H1 (cell line): ENCODE results near the gene AQP6.

Source experiments
- CEBPB ChIP-seq: IDR thresholded peaks from 2 replicates; pipeline ENCODE4 v1.6.1; 2012; ENCODE audit warnings: low read depth, low read length
- EZH2 ChIP-seq: fragments of 200-600 bp; sonication (generic); IDR thresholded peaks from 2 replicates; pipeline ENCODE4 v1.7.1; 2012; ENCODE audit warnings: low read depth, mild to moderate bottlenecking, moderate library complexity, low read length, inconsistent platforms; ENCODE audit not compliant: severe bottlenecking
- HDAC2 ChIP-seq, 2 experiments: fragments of 300-600 bp in 1 of 2; sonication (generic) in 1 of 2; IDR thresholded peaks; 2 replicates each; pipeline ENCODE4 v1.6.1; 2011 to 2012; ENCODE audit warnings: low read depth in 2 of 2, low read length in 2 of 2, mild to moderate bottlenecking in 2 of 2, moderate library complexity in 2 of 2, borderline replicate concordance in 1 of 2, inconsistent platforms in 1 of 2
- NRF1 ChIP-seq: IDR thresholded peaks from 2 replicates; pipeline ENCODE4 v1.6.1; 2011; ENCODE audit warnings: mild to moderate bottlenecking, low read depth, low read length, improper control_type of control experiment
- POLR2A ChIP-seq, 2 experiments: IDR thresholded peaks; 1 replicate in 1 of 2; 2 replicates in 1 of 2; pipeline ENCODE4 v1.6.1; 2011; ENCODE audit warnings: low read depth in 2 of 2, low read length in 2 of 2, mild to moderate bottlenecking in 2 of 2; ENCODE audit errors: control extremely low read depth in 1 of 2
- POLR2AphosphoS5 ChIP-seq: IDR thresholded peaks from 2 replicates; pipeline ENCODE4 v1.6.1; 2011; ENCODE audit warnings: low read depth, low read length
- SP4 ChIP-seq: IDR thresholded peaks from 2 replicates; pipeline ENCODE4 v1.6.1; 2012; ENCODE audit warnings: low read length, inconsistent platforms
- TAF1 ChIP-seq: IDR thresholded peaks from 2 replicates; pipeline ENCODE4 v1.6.1; 2011; ENCODE audit warnings: mild to moderate bottlenecking, low read depth, low read length
- TEAD4 ChIP-seq: IDR thresholded peaks from 2 replicates; pipeline ENCODE4 v1.6.1; 2012; ENCODE audit warnings: low read depth, low read length, inconsistent platforms, mixed read lengths
- YY1 ChIP-seq: IDR thresholded peaks from 2 replicates; pipeline ENCODE4 v1.6.1; 2011; ENCODE audit warnings: low read depth, mild to moderate bottlenecking, low read length
- TF ChIP-seq, protein P1 (sequence below), 3 experiments: IDR thresholded peaks; 1 replicate in 2 of 3; 2 replicates in 1 of 3; pipeline versions ENCODE4 v1.5.1 to v1.6.1; 2011; ENCODE audit warnings: low read length in 3 of 3, mild to moderate bottlenecking in 3 of 3, inconsistent platforms in 2 of 3, low read depth in 1 of 3, moderate library complexity in 1 of 3; ENCODE audit not compliant: insufficient read depth in 1 of 3; ENCODE audit errors: control extremely low read depth in 1 of 3
- TF ChIP-seq, protein P2 (sequence below): IDR thresholded peaks from 2 replicates; pipeline ENCODE4 v1.6.1; 2012; ENCODE audit warnings: low read length, inconsistent platforms

DNA sequence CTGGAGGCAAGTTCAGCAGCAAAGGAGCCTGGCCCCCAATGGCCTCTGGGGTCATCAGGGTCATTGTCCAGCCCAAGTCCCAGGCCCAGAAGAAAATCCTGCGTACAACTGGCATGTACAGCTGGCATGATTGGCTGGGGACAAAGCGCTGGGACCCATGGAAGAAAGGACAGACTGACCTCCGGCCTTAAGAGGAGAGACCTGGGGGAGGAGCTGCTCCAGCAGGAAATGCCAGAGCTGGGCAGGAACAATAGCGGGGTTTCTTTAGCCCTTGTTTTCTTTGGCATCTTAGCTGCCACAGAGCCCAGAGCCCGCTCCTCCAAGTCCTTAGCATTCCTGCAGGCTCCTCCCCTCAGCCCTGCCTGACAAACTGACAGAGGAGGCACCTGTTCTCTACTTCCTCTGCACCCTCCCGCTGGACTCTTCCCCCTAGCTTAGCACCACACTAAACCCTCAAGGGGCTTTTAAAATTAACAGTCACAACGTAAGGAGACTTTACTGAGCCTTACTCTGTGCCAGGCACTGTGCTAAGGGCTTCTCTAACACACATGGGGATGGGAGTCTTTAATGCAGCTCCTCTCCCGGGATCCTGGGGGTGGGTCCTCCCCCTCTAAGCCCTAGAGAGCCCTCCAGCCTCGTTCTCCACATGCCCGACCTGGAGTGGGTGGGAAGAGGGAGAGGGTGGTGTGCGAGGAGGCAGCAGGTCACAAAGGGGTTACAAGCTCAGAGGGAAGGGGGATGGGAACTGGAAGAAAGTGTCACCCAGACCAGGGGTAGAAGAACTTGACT lies 12.9 kb upstream of the AQP6 start:
- TF ChIP-seq TAF1, result no peak
- TF ChIP-seq, protein P1, sequence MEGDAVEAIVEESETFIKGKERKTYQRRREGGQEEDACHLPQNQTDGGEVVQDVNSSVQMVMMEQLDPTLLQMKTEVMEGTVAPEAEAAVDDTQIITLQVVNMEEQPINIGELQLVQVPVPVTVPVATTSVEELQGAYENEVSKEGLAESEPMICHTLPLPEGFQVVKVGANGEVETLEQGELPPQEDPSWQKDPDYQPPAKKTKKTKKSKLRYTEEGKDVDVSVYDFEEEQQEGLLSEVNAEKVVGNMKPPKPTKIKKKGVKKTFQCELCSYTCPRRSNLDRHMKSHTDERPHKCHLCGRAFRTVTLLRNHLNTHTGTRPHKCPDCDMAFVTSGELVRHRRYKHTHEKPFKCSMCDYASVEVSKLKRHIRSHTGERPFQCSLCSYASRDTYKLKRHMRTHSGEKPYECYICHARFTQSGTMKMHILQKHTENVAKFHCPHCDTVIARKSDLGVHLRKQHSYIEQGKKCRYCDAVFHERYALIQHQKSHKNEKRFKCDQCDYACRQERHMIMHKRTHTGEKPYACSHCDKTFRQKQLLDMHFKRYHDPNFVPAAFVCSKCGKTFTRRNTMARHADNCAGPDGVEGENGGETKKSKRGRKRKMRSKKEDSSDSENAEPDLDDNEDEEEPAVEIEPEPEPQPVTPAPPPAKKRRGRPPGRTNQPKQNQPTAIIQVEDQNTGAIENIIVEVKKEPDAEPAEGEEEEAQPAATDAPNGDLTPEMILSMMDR (IDR thresholded peaks at IDR 0.05; ENCODE audit: control extremely low read depth in 1 of 3, insufficient read depth in 1 of 3, low read depth in 1 of 3, low read length in 3 of 3), result no peak
- TF ChIP-seq CEBPB, result no peak
- no peak for TF ChIP-seq YY1
- no peak for TF ChIP-seq HDAC2 (IDR thresholded peaks at IDR 0.05; ENCODE audit: borderline replicate concordance in 1 of 2, low read depth in 2 of 2, low read length in 2 of 2)
- TF ChIP-seq POLR2AphosphoS5, result no peak
- no peak for TF ChIP-seq EZH2
- TF ChIP-seq SP4, result no peak
- no peak; a peak in 1 of 3 replicates for TF ChIP-seq POLR2A (IDR thresholded peaks at IDR 0.05; ENCODE audit: control extremely low read depth in 1 of 2, low read depth in 2 of 2, low read length in 2 of 2)
- no peak for TF ChIP-seq NRF1
- TF ChIP-seq, protein P2, sequence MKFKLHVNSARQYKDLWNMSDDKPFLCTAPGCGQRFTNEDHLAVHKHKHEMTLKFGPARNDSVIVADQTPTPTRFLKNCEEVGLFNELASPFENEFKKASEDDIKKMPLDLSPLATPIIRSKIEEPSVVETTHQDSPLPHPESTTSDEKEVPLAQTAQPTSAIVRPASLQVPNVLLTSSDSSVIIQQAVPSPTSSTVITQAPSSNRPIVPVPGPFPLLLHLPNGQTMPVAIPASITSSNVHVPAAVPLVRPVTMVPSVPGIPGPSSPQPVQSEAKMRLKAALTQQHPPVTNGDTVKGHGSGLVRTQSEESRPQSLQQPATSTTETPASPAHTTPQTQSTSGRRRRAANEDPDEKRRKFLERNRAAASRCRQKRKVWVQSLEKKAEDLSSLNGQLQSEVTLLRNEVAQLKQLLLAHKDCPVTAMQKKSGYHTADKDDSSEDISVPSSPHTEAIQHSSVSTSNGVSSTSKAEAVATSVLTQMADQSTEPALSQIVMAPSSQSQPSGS, result no peak
- no peak for TF ChIP-seq TEAD4
